Muscle layer of duodenum (tissue), 2 donors: ENCODE measurements around the gene HTR5A.

Source experiments
- H3K27ac ChIP-seq: one replicate; pipeline ENCODE4 v1.7.0; 2013; ENCODE audit warnings: mild to moderate bottlenecking, low read length
- H3K27me3 ChIP-seq: one replicate; pipeline ENCODE4 v1.7.0; 2013; ENCODE audit warnings: low read depth, mild to moderate bottlenecking, control low read depth, low read length
- H3K36me3 ChIP-seq, 2 donors: one replicate each; pipeline ENCODE4 v1.7.0; 2013; ENCODE audit warnings: low read length in 2 of 2, control low read depth in 1 of 2, mild to moderate bottlenecking in 1 of 2; ENCODE audit not compliant: insufficient read depth in 2 of 2, control insufficient read depth in 1 of 2
- H3K4me1 ChIP-seq, 2 donors: one replicate each; pipeline ENCODE4 v1.7.0; 2013; ENCODE audit warnings: low read length in 2 of 2, mild to moderate bottlenecking in 2 of 2, control low read depth in 1 of 2, moderate library complexity in 1 of 2; ENCODE audit not compliant: insufficient read depth in 2 of 2, control insufficient read depth in 1 of 2
- H3K4me3 ChIP-seq, 2 donors: one replicate each; pipeline ENCODE4 v1.7.0; 2013; ENCODE audit warnings: low read length in 2 of 2, low read depth in 1 of 2, mild to moderate bottlenecking in 1 of 2
- H3K9me3 ChIP-seq, 2 donors: one replicate each; pipeline ENCODE4 v1.7.0; 2013; ENCODE audit warnings: low read length in 2 of 2, control low read depth in 1 of 2, mild to moderate bottlenecking in 1 of 2; ENCODE audit not compliant: control insufficient read depth in 1 of 2
- donor health status: healthy.

The HTR5A gene

DNA sequence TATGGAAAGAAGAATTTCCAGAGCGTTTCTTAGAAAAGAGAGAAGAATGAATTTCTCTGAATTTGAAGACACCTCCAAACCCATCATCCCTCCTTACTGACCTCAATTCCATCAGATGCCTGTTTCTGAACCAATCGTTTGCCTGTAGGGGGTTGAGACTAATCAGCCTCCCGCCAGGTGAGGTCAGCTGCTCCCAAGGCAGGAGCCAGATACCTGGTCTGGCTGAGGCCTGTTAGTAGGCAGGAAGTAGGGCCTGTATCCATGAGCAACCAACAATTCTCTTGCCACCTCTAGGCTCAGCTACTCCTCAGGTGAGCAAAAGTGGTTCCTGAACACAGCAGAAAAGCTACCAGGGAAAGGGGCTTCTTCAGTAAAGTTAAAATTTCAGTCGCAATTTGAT lies 50.3 kb downstream of the HTR5A start:
- H3K4me1 ChIP-seq, result no peaks in the 10 kb centered on the region
- no peaks in the 10 kb centered on the region for H3K36me3 ChIP-seq
- no peak overlapping the region for H3K27ac ChIP-seq
- no peak overlapping the region for H3K4me3 ChIP-seq
- peaks cover 0 to 14% of the 10 kb centered on the region in 2 donors for H3K9me3 ChIP-seq
- no peaks in the 10 kb centered on the region for H3K27me3 ChIP-seq

DNA sequence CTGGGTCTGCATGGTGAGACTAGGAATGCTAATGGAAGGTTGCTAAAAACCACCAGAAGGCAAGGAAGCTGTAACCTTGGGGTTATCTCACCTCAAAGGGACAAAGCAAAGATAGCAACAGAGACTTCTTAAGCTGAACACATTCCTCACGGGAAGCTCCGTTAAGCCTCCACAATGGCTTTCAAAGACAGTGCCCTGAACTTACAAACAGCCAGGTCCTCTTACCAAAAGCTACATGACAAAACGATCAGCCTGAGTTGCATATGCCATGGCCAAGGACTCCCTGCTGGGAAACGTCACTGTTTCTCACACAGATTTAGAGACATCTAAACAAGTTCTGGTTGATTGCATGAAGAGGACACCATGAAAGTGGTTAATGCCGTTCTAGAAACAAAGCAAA lies 52.7 kb downstream of the HTR5A start:
- peaks cover 0 to 14% of the 10 kb centered on the region in 2 donors for H3K9me3 ChIP-seq
- no peaks in the 10 kb centered on the region for H3K27me3 ChIP-seq
- H3K36me3 ChIP-seq, result no peaks in the 10 kb centered on the region
- no peaks in the 10 kb centered on the region for H3K4me1 ChIP-seq
- H3K4me3 ChIP-seq, result no peak overlapping the region
- no peak overlapping the region for H3K27ac ChIP-seq

DNA sequence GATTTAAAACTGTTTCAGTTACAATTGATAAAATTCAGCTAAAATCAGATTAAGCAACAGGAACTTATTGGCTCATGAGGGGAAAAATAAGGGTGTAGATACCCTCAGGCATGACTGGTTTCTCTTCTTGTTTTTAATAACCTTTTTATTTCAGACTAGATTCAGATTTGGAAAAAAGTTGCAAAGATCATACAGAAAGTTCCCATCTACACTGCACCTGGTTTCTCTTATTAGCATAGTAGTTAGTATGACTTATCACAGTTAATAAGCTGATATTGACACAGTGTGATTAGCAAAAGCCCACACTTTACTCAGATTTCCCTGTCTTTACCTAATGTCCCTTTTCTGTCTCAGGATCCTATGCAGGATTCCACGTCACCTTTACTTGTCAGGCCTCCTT lies 53.3 kb downstream of the HTR5A start:
- Histone ChIP-seq H3K4me3 (no peak overlapping the region), H3K36me3 (no peaks in the 10 kb centered on the region), H3K4me1 (no peaks in the 10 kb centered on the region), H3K27ac (no peak overlapping the region), H3K27me3 (no peaks in the 10 kb centered on the region), H3K9me3 (peaks cover 0 to 14% of the 10 kb centered on the region in 2 donors)

DNA sequence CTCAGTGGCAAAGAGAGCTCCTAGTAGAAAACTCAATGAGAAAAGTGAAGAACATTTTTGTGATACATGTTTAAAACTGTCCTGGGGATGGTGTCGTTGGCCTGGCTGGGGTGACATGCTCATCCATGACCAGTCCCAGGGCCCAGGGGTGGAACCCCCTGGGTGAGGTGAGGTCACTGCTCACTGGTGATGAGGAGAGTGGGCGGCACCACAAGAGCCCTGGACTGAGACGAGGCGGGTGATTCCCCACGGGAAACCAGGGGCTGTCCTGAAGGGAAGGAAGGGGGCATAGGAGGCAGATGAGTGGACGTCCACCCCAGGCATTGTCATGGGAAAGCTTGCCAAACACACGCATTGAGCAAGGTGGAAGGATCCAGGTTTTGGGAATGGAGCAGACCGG lies 54.6 kb downstream of the HTR5A start:
- H3K4me3 ChIP-seq, result no peak overlapping the region
- H3K4me1 ChIP-seq, result no peaks in the 10 kb centered on the region
- H3K9me3 ChIP-seq, result peaks cover 0 to 7% of the 10 kb centered on the region in 2 donors
- no peaks in the 10 kb centered on the region for H3K27me3 ChIP-seq
- no peak overlapping the region for H3K27ac ChIP-seq
- no peaks in the 10 kb centered on the region for H3K36me3 ChIP-seq

DNA sequence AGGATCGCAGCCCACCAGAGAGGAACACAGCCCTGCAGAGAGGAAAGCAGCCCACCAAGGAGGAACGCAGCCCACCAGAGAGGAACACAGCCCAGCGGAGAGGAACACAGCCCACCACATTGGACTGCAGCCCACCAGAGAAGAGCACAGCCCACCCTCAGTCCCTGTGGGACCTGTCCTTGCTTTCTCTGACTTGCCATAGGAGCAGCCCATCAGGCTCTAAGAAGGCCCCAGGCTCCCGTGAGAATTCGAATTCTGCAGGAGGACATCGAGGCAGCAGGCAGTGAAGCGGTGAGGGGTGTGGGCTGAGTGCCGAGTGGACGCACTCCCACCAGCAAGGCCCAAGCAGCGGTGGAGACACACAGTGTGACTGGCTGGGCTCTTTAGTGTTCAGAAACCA lies 59.1 kb downstream of the HTR5A start:
- Histone ChIP-seq H3K36me3 (no peaks in the 10 kb centered on the region), H3K27me3 (no peaks in the 10 kb centered on the region), H3K4me3 (no peak overlapping the region), H3K27ac (no peak overlapping the region), H3K4me1 (no peaks in the 10 kb centered on the region), H3K9me3 (no peaks in the 10 kb centered on the region)

DNA sequence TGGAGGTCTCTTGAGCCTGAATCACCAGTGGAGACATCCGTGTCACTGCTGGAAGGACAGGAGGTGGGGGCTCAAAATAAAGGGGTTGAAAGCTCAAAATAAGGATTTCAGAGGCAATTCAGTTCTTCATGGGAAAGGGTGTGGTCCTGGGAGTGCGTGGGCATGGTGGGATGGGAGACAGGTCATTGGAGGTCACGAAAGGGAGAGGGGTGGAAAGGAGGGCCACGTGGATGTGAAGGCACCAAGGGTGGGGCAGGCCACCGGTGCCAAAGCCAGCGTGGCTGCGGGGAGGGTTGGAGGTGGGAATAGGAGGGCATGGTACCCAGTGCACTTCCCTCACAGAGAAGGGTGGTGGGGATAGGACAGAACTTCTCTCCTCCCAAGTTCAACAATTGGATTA lies 59.7 kb downstream of the HTR5A start:
- H3K27me3 ChIP-seq, result no peaks in the 10 kb centered on the region
- H3K36me3 ChIP-seq, result no peaks in the 10 kb centered on the region
- no peak overlapping the region for H3K4me3 ChIP-seq
- H3K9me3 ChIP-seq, result no peaks in the 10 kb centered on the region
- no peak overlapping the region for H3K27ac ChIP-seq
- no peaks in the 10 kb centered on the region for H3K4me1 ChIP-seq

DNA sequence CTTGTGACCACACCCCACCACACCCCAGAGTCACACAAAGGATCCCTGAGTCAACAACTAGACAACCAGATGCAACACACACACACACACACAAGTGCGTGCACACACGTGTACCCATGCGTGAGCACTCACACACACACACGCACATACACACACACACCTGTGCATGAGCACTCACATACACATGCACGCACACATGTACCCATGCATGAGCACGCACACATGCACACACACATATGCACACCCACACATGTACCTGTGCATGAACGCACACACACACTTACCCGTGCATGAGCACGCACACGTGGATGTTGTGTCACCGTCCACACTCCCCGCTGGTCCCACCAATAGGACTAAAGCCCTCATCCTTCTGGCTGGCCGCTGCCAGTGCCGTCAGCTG lies 60.4 kb downstream of the HTR5A start:
- Histone ChIP-seq H3K27me3 (no peaks in the 10 kb centered on the region), H3K4me1 (no peaks in the 10 kb centered on the region), H3K27ac (no peak overlapping the region), H3K4me3 (no peak overlapping the region), H3K9me3 (no peaks in the 10 kb centered on the region), H3K36me3 (no peaks in the 10 kb centered on the region)

DNA sequence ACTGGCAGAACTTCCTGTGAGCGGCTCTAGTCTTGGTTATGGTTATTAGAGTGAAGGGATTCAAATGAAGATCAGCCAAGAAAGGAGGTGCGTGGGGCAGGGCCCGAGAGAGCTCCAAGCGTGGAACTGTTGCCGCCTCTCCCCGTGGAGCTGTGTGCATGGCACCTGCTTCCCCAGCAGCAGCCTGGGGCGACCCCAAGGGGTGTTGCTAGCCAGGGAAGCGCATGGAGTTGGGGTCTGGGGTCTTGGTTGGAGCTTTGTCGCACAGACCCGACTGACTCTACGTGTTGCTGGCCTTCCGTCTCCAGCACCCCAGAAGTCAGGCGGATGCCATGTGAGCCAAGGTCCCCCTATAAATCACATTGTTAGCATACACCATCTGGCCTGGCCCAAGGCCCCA lies 61.0 kb downstream of the HTR5A start:
- Histone ChIP-seq H3K27ac (no peak overlapping the region), H3K4me1 (no peaks in the 10 kb centered on the region), H3K4me3 (no peak overlapping the region), H3K36me3 (no peaks in the 10 kb centered on the region), H3K27me3 (no peaks in the 10 kb centered on the region), H3K9me3 (no peaks in the 10 kb centered on the region)

DNA sequence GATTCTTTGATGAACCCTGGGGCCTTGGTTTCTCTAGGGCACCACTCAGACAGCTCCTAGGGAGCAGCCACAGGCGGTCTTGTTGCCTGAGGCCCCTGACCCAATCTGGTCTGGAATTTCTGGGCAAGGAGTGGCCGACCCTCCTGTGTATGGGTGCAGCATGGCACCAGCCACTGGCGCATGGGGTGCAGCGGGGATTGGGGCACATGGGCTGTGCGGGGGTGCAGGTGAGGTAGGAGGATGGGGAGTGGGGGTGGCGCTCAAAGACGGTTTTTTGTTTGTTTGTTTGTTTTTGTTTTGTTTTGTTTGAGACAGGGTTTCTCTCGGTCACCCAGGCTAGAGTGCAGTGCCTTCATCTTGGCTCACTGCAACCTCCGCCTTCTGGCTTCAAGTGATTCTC lies 62.3 kb downstream of the HTR5A start:
- no peak overlapping the region for H3K4me3 ChIP-seq
- H3K9me3 ChIP-seq, result peaks cover 0 to 4% of the 10 kb centered on the region in 2 donors
- no peaks in the 10 kb centered on the region for H3K4me1 ChIP-seq
- no peak overlapping the region for H3K27ac ChIP-seq
- no peaks in the 10 kb centered on the region for H3K36me3 ChIP-seq
- no peaks in the 10 kb centered on the region for H3K27me3 ChIP-seq

DNA sequence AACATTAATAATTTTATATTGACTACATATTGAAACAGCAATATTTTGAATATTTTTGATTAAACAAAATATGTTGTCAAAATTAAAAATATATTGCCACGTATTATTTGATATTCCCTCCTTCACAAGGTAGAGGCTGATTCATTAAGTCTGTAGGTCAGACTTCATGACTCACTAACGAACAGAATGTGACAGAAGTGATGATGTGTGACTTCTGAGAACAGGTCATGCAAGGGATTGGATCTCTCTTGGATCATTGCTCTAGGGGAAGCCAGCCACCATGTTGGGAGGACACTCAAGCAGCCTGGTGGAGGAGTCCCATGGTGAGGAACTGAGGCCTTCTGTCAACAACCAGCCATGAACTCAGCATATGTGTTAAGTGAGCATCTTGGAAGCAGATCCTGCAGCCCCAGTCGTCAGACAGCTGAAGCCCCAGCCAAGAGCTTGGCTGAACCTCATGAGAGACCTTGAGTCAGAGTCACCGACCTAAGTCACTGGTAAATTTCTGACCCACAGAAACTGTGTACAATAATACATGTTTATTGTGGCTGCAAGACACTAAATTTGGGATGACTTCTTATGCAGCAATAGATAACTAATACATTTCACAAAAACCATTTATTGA lies 66.6 kb downstream of the HTR5A start:
- Histone ChIP-seq H3K4me1 (no peaks in the 10 kb centered on the region), H3K27me3 (no peaks in the 10 kb centered on the region), H3K4me3 (no peak overlapping the region), H3K9me3 (peaks cover 0 to 4% of the 10 kb centered on the region in 2 donors), H3K36me3 (no peaks in the 10 kb centered on the region), H3K27ac (no peak overlapping the region)
